ENCODE measurements around the gene TEX14.

Gene TEX14

DNA sequence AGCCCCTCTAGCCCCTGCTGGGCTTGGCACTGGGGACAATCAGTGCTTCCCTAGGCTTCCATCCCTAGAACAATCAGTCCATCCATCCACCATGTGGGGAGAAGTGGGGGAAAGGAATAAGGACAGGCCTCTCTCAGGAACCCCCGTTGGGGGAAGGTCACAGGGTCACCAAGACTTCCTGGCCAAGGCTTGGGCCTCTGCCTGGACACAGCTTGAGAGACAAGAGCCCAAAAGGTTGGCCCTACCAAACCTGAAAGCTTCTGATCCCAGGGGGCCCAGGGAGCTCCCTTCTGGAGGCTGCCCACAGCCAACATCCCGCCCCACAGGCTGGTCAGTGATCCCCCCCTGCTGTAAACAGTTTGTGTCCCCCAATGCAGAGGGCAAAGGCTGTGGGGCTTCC is 161.2 kb downstream of the TEX14 start:
- Histone ChIP-seq H3K4me3 (ENCODE audit: low read depth, low read length) (no peak overlapping the region), H3K79me2 (no peaks in the 10 kb centered on the region), H3K4me2 (ENCODE audit: low read length) (no peak overlapping the region), H2AFZ (peak overlapping the region; percentile 87), H3K4me1 (peaks cover 14% of the 10 kb centered on the region), H3K9me3 (ENCODE audit: control insufficient read depth, low read length) (no peaks in the 10 kb centered on the region), H3K9ac (no peak overlapping the region), H3K27ac (peak overlapping the region; percentile 49), H3K27me3 (ENCODE audit: control insufficient read depth, insufficient read depth, low read length) (no peaks in the 10 kb centered on the region), H3K36me3 (ENCODE audit: control insufficient read depth, insufficient read depth, low read length) (no peaks in the 10 kb centered on the region)
- TF ChIP-seq, protein P1, sequence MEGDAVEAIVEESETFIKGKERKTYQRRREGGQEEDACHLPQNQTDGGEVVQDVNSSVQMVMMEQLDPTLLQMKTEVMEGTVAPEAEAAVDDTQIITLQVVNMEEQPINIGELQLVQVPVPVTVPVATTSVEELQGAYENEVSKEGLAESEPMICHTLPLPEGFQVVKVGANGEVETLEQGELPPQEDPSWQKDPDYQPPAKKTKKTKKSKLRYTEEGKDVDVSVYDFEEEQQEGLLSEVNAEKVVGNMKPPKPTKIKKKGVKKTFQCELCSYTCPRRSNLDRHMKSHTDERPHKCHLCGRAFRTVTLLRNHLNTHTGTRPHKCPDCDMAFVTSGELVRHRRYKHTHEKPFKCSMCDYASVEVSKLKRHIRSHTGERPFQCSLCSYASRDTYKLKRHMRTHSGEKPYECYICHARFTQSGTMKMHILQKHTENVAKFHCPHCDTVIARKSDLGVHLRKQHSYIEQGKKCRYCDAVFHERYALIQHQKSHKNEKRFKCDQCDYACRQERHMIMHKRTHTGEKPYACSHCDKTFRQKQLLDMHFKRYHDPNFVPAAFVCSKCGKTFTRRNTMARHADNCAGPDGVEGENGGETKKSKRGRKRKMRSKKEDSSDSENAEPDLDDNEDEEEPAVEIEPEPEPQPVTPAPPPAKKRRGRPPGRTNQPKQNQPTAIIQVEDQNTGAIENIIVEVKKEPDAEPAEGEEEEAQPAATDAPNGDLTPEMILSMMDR (IDR thresholded peaks at IDR 0.05), result no peak

GRCh38 chr17:58529275-58529674 is 162.6 kb downstream of the TEX14 start:
- Histone ChIP-seq H3K9me3 (ENCODE audit: control insufficient read depth, low read length) (no peaks in the 10 kb centered on the region), H3K27me3 (ENCODE audit: control insufficient read depth, insufficient read depth, low read length) (no peaks in the 10 kb centered on the region), H3K79me2 (no peaks in the 10 kb centered on the region), H3K9ac (no peak overlapping the region), H3K36me3 (ENCODE audit: control insufficient read depth, insufficient read depth, low read length) (no peaks in the 10 kb centered on the region), H3K27ac (no peak overlapping the region), H3K4me1 (peaks cover 14% of the 10 kb centered on the region), H2AFZ (no peak overlapping the region), H3K4me3 (ENCODE audit: low read depth, low read length) (no peak overlapping the region), H3K4me2 (ENCODE audit: low read length) (no peak overlapping the region)
- TF ChIP-seq, protein P1 (IDR thresholded peaks at IDR 0.05), result no peak

DNA sequence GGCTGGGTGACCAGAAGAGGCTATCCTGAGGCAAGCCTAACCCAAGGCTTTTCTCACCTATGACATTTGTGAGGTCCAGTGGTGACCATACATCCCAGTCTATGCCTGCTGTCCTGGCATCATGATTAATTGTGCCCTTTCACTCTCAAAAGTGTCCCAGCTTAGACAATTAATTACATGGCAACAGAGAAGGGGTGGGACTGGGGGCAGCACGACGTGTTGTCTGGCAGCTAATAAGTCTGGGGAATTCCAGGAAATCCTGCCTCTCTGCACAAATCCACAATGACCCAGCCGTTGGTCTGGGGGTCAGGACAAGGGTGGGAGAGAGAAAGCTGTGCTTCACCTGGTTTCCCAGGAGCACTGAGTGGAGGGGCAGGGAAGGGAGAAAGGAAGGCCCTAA is 163.4 kb downstream of the TEX14 start:
- Histone ChIP-seq H3K27ac (no peak overlapping the region), H3K4me2 (ENCODE audit: low read length) (no peak overlapping the region), H3K36me3 (ENCODE audit: control insufficient read depth, insufficient read depth, low read length) (no peaks in the 10 kb centered on the region), H3K4me1 (peaks cover 14% of the 10 kb centered on the region), H3K27me3 (ENCODE audit: control insufficient read depth, insufficient read depth, low read length) (no peaks in the 10 kb centered on the region), H3K9me3 (ENCODE audit: control insufficient read depth, low read length) (no peaks in the 10 kb centered on the region), H3K79me2 (no peaks in the 10 kb centered on the region), H3K9ac (no peak overlapping the region), H2AFZ (no peak overlapping the region), H3K4me3 (ENCODE audit: low read depth, low read length) (no peak overlapping the region)
- TF ChIP-seq, protein P1 (IDR thresholded peaks at IDR 0.05), result no peak

- H3K4me2 ChIP-seq (ENCODE audit: low read length), result no peak overlapping the region
- H3K27ac ChIP-seq, result no peak overlapping the region
- no peaks in the 10 kb centered on the region for H3K9me3 ChIP-seq (ENCODE audit: control insufficient read depth, low read length)
- H3K4me1 ChIP-seq, result peaks cover 14% of the 10 kb centered on the region
- H3K27me3 ChIP-seq (ENCODE audit: control insufficient read depth, insufficient read depth, low read length), result no peaks in the 10 kb centered on the region
- no peaks in the 10 kb centered on the region for H3K36me3 ChIP-seq (ENCODE audit: control insufficient read depth, insufficient read depth, low read length)
- no peaks in the 10 kb centered on the region for H3K79me2 ChIP-seq
- no peak overlapping the region for H3K9ac ChIP-seq
- H3K4me3 ChIP-seq (ENCODE audit: low read depth, low read length), result no peak overlapping the region
- TF ChIP-seq, protein P1 (IDR thresholded peaks at IDR 0.05), result no peak
- no peak overlapping the region for H2AFZ ChIP-seq
These were observed 163.9 kb downstream of the TEX14 start for GRCh38 chr17:58527949-58528348.

GRCh38 chr17:58527306-58527705 is 164.5 kb downstream of the TEX14 start:
- H2AFZ ChIP-seq, result no peak overlapping the region
- no peaks in the 10 kb centered on the region for H3K9me3 ChIP-seq (ENCODE audit: control insufficient read depth, low read length)
- no peaks in the 10 kb centered on the region for H3K36me3 ChIP-seq (ENCODE audit: control insufficient read depth, insufficient read depth, low read length)
- H3K27me3 ChIP-seq (ENCODE audit: control insufficient read depth, insufficient read depth, low read length), result no peaks in the 10 kb centered on the region
- TF ChIP-seq, protein P1 (IDR thresholded peaks at IDR 0.05), result no peak
- no peak overlapping the region for H3K4me3 ChIP-seq (ENCODE audit: low read depth, low read length)
- no peaks in the 10 kb centered on the region for H3K79me2 ChIP-seq
- peaks cover 9% of the 10 kb centered on the region for H3K4me1 ChIP-seq
- H3K27ac ChIP-seq, result peak overlapping the region; percentile 24
- H3K4me2 ChIP-seq (ENCODE audit: low read length), result no peak overlapping the region
- H3K9ac ChIP-seq, result no peak overlapping the region

Measured in parathyroid adenoma (tissue), 2 donors.